GM08714 (cell line): Measurements from ENCODE around the gene MORN4.
"Not testable (repeated sequence)": the region's sequence is repeated elsewhere in the genome, so short reads cannot be mapped to it uniquely, and the experiment has no call there.

Experiments
- H3K4me3 ChIP-seq: fragments of 200-500 bp; sonication (Bioruptor generic); 2 replicates; pipeline ENCODE4 v1.5.1; 2014; ENCODE audit warnings: mild to moderate bottlenecking, low read length, inconsistent platforms
- ZNF274 ChIP-seq: IDR thresholded peaks from 2 replicates; pipeline ENCODE4 v1.6.1; 2012; ENCODE audit warnings: mild to moderate bottlenecking, low read depth, low read length

Gene MORN4

GRCh38 chr10:97648562-97649404 lies 15.5 kb upstream of the MORN4 start:
- no peak overlapping the region for H3K4me3 ChIP-seq
- TF ChIP-seq ZNF274: no peak

- no peak for TF ChIP-seq ZNF274
- no peak overlapping the region for H3K4me3 ChIP-seq
Observed at GRCh38 chr10:97647556-97647955, 14.3 kb upstream of the MORN4 start.

GRCh38 chr10:97644936-97645335 lies 11.6 kb upstream of the MORN4 start:
- TF ChIP-seq ZNF274: no peak
- H3K4me3 ChIP-seq: no peak overlapping the region

GRCh38 chr10:97643441-97643985 lies 10.2 kb upstream of the MORN4 start:
- no peak overlapping the region for H3K4me3 ChIP-seq
- TF ChIP-seq ZNF274: no peak

DNA sequence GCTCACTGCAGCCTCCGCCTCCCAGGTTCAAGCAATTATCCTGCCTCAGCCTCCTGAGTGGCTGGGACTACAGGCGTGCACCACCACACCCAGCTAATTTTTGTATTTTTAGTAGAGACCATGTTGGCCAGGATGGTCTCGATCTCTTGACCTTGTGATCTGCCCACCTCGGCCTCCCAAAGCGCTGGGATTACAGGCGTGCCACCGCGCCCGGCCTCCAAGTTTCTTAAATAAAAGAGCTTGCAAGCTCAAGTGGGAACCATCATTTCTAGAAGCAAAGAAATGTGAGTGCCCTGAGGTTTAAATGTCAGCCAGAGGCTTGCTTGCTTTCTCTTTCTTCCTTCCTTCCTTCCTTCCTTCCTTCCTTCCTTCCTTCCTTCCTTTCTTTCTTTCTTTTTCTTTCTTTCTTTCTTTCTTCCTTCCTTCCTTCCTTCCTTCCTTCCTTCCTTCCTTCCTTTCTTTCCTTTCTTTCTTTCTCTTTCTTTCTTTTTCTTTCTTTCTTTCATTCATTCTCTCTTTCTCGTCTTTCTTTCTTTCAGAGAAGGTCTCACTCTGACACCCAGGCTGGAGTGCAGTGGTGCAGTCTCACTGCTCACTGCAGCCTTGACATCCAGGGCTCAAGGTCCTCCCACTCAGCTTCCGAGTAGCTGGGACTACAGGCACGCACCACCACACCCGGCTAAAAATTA lies 9.3 kb upstream of the MORN4 start:
- H3K4me3 ChIP-seq: not testable (repeated sequence)

DNA sequence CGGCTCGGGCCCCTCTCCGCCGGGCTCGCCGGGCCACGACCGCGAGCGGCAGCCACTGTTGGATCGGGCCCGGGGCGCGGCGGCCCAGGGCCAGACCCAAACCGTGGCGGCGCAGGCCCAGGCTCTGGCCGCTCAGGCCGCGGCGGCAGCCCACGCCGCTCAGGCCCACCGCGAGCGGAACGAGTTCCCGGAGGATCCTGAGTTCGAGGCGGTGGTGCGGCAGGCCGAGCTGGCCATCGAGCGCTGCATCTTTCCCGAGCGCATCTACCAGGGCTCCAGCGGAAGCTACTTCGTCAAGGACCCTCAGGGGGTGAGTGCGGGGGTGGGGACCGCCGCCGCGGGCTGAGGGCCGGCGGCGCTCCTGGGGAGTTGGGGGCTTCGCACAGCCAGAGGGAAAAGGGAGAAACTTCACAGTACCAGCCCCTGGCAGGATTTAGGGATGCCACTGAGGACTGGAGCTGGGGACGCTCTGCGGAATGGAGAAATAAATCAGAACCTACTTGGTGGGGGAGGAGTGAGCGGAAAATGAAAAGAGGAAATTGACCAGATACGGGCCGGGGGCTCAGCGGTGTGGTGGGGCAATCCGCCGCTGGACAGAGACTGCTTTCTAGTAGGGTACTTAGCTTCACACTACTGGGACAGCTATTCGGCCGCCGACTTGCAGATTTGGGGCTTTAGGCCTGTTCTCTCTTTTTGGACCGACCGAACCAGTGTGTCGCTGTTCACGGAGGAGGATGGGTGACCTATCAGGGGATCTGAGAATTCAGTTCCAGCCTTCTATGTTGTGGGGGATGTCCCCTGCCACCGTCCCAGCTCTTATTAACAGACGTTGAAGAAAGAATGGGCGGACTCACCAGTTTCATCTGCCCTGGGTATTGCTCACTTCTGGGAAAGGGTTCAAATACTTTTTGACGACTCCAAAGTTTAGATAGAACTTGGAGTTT lies 7.8 kb upstream of the MORN4 start:
- TF ChIP-seq ZNF274: no peak
- peak overlapping the region; percentile 62 for H3K4me3 ChIP-seq

DNA sequence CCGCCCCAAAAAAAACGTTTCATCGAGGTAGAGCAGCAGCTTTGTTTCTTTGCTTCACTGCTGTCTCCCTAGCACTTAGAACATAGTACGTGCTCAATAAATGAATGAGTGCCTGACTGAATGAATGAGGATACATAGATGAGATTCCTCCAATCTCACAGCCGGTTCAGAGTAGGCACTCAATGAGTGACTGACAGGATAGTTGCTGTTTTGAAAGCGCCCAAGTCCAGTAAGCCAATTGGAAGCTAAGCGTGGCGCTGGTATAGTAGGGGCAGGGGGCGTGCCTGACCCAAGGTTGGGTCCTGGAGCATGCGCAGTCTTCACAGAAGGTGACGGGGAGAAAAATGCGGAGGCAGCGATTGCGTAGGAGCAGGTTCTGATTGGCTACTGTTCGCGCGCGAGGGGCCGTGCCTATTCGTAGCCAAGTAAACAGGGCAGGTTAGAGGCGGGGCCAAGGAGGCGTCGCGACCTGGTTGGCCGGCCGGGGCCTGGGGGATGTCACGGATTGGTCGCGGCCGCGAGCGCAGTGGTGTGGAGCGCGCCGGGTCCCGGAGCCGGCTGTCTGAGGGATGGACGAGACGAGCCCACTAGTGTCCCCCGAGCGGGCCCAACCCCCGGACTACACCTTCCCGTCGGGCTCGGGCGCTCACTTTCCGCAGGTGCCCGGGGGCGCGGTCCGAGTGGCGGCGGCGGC lies 7.0 kb upstream of the MORN4 start, which contains the start of gene PI4K2A:
Gene PI4K2A, plus strand, starts transcription at position 498 of the 694 bp plus-strand sequence. Its CDS starts 72 bp downstream, at position 570.
- peak within 1 kb of the TSS; percentile 62 for H3K4me3 ChIP-seq
- TF ChIP-seq ZNF274: no peak

- H3K4me3 ChIP-seq: not testable (repeated sequence)
Observed at GRCh38 chr10:97639090-97639489, 5.8 kb upstream of the MORN4 start.

DNA sequence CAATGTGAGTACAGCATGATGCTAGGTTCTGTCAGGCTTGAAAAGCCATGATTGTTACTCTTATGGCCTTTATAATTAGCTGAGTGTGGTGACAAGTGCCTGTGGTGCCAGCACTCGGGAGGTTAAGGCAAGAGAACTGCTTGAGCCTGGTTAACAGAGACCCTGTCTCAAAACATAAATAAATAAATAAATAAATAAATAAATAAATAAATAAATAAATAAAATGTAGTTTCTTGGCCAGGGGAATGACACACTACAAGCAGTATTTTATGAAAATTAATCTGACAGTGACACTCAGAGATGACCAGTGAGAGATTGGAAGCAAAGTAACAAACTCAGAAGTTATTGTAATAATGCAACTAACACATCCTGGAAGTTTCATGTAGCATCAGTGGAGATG lies 2.3 kb upstream of the MORN4 start:
- H3K4me3 ChIP-seq: no peak overlapping the region
- no peak for TF ChIP-seq ZNF274

DNA sequence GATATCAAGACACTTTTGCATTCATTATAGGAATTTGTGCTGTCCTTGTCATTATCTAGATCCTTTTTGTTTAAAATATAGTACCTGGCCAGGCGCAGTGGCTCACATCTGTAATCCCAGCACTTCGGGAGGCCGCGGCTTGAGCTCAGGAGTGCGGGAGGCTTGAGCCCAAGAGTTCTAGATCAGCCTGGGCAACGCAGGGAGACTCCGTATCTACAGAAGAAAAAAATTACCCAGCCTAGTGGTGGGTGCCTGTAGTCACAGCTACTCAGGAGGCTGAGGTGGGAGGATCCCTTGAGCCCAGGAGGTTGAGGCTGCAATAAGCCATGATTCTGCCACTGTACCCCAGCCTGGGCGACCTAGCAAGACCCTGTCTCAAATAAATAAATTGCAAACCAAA lies 621 bp upstream of the MORN4 start:
- H3K4me3 ChIP-seq: peak overlapping the region; percentile 49; the same call in 1 of the 2 replicates
- no peak for TF ChIP-seq ZNF274

DNA sequence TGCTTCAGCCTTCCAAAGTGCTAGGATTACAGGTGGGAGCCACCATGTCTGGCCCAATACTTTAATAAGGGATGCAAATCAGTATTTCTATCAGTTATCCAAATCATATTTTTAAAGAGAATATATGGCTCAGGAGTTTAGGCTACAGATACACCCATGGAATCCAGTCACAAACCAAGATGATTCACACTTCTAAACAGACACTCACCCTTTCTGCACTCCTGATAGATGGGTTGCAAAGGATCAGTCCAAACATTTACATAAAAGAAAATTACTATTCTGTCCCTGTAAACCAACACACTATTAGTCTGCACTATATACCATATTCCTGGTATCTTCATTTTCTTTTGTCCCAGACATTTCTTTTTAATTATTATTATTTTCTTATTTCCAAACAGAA lies 2.2 kb downstream of the MORN4 start:
- TF ChIP-seq ZNF274: no peak

GRCh38 chr10:97629289-97629688 lies 4.0 kb downstream of the MORN4 start:
- no peak for TF ChIP-seq ZNF274
- no peak overlapping the region for H3K4me3 ChIP-seq

More for the DNA sequence above, 2.2 kb downstream of the MORN4 start:
- no peak overlapping the region for H3K4me3 ChIP-seq

GRCh38 chr10:97628228-97628627 lies 5.1 kb downstream of the MORN4 start:
- H3K4me3 ChIP-seq: no peak overlapping the region

More at GRCh38 chr10:97628228-97628627, 5.1 kb downstream of the MORN4 start:
- no peak for TF ChIP-seq ZNF274
